Stimulated activated CD4-positive, alpha-beta T cell treated with anti-CD3 and anti-CD28 coated beads, Interleukin-1b, Interleukin-23, amount 100 ng/mL, for 4 hours (primary cell): ENCODE data around the gene BACE2.

ENCODE experiments used
- DNase-seq, 2 donors: peaks; one replicate each; pipeline ENCODE4 v3.0.0-alpha.2; 2020; ENCODE audit warnings: low read depth in 2 of 2

BACE2 gene

DNA sequence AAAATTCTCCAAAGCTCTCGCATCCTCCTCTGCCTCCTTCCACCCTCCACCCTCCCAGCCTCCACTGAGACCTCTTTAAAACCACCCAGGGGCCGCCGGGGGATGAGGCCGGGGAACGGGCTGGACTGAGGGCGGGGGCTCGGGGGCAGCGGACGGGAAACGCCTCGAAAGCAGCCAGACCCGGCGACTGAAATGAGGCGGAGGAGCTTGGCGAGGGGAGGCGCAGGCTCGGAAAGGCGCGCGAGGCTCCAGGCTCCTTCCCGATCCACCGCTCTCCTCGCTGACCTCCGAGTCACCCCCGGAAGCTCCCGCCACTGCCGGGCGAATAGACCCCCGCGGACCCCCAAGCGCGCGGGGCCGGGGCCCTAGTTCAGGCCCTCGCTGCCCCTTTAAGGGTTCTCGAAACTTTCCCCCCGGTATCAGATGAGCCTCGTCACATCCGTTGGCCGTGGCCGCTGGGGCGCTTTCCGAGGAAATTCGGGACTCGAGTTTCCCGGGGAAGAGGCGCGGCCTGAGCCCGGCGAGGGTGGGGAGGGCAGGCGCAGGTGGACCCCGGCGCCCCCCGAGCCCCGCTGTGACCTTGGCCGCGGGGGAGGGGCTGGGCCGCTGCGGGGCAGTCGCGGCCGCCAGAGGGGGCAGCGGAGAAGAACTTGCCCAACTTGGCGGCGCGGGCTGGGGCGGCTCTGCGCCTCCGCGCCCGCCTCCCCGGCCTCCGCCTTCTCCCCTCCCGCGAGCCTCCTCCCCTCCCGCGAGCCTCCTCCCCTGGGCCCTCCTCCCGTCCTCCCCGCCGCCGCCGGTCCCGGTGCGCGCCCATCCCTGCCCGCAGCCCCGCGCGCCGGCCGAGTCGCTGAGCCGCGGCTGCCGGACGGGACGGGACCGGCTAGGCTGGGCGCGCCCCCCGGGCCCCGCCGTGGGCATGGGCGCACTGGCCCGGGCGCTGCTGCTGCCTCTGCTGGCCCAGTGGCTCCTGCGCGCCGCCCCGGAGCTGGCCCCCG lies at the start of gene BACE2:
Gene BACE2 (plus strand): TSS at position 813 of the 995 bp plus-strand sequence. CDS start 104 bp downstream, at position 917.
- peak; percentile 2 to 35 for DNase-seq

DNA sequence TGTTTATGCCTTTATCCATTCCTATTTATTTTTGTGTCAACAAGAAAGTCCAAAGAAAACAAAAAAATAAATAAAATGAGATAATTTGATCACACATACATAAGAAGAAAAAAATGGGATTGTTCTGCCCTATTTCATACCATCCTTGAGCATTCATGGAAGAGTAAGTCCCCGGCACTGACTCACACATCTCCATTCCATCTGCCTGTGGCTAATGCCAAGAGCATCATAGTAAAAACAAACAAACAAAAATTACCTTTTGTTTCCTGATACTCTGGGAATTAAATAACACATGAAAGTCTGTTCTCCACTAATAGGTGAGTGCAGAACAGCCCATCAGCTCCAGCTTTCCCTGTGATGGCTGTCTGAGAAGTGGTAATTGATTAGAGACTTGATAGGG lies 48.1 kb upstream of the BACE2 start:
- no peak for DNase-seq

DNA sequence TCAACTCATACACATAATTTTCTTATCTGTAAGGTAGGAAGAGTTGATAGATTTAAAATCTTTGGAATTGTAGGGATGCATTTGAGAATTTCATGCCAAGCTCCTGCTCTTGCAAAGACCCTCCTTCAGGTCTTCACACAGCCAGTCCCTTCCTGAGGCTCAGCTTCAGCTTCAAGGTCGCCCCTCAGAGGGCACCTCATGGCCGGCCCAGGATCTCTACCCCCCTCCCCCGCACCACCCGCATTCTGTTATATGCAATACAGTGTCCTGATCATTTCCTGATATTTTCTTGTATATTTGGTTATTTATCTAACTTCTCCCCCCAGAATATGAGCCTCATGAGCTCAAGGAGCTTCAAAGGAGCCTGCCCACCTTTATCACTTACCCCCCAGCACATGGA lies 47.0 kb upstream of the BACE2 start:
- DNase-seq, result no peak

DNA sequence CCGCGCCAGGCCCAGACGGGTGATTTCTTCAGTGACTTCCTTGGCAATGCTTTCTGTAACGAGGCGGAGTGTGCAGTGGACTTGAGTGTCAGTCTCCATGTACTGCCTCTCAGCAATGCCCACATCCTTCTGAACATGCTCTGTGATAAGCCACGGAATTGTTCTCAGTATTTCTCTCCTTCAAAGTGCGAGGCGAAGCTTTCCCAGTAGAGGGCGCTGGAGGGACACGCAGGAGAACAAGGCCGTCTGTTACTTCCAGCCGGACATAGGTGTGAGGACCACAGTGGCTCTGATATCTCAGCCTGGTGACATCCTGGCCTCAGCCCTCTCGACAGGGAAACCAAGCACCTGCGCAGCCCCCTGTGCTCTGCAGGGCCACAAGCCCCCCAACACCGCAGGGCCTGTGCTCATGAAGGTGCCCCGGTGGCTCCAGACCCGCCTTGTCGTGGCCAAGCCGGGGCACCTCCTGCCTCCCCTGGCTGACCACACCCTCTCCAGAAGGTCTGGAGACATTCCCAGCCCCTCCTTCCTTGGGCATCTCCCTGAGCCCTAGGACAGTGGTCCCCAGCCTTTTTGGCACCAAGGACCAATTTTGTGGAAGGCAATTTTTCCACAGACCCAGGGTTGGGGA lies 46.1 kb upstream of the BACE2 start:
- peak; percentile 5 to 34 for DNase-seq

DNA sequence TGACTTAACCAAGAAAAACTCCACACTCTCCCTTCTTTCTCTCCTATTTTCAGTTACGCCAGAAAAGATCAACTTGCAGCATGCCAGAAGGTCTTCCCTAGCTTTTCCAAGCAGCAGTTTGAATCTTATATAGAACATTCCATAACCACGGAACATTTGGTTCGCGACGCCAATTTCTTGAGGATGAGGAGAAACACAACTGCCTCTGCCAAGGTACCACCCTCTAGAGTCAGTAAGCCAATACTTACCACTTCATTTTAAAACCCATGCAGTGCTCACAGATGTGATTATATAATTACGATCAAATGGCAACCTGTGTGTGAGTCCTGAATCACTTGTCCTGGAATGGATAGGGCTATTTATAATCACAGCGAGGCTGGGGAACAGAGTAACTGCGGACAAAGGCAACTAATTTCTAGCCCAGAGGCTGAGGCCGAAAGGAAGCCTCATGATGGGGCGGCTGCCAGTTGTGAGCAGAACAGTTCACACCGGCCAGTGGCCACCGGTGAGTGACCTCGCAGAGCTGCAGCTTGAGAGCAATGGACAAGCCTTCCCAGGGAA lies 43.2 kb upstream of the BACE2 start:
- DNase-seq, result no peak

DNA sequence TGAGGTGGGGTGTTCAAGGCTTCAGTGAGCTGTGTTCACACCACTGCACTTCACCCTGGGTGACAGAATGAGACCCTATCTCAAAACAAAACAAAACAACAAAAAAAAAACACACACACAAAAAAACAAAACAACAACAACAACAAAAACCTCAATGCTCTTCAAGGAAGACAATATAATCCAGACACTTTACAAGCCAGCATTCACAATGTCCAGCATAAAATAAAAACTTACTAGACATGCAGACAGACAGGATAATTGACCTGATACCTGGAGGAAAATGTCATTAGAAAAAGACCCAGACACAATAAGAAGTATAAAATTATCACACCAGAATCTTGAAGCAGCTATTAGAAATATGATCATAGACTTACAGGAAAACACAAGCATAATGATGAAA lies 39.0 kb upstream of the BACE2 start:
- no peak for DNase-seq

DNA sequence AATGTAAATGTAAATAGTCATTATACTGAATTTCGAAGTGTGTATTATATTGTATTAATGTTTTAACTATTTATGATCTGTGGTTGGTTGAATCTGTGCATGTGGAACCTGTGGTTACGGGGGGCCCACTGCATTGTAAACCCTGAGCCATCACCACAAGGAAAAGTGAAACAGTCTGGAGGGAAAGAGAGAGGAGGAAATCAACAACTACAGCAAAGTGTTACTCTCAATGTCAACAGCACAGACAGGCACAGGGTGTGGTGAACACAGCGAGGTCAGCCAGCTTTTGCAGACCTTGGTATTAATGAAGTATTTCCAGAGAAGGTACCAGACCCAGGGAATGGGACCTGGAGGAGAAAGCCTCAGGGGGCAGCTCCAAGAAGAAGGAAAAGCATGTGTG lies 37.1 kb upstream of the BACE2 start:
- no peak for DNase-seq

DNA sequence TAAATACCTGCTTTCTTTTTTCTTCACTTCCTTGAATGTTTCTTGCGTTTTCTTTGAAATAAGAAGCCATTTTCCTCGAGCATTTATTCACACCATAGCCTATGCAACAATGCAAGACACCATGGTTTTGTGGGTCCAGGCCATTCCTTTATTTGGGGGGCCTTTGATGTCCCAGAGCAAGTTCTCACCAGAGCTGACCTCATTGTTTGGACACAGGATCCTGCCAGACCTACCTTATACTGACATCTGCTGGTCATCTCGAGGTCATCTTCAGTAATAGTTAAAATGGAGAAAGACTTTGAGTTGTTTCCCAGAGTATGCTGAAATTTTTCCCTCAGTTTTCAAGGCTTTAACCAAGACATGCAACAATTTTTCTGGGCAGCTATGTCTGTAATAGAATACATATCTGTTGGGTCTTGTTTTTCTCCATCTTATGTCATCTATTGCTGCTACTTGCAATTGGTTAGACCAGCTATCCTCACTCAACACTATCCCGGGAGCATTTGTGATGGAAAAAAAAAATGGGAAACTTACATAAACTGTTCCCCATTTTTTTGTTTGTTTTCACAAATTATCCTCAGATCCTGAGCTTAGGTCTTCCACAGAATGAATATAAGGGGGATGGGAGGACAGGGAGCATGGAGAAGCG lies 34.0 kb upstream of the BACE2 start:
- DNase-seq, result no peak

DNA sequence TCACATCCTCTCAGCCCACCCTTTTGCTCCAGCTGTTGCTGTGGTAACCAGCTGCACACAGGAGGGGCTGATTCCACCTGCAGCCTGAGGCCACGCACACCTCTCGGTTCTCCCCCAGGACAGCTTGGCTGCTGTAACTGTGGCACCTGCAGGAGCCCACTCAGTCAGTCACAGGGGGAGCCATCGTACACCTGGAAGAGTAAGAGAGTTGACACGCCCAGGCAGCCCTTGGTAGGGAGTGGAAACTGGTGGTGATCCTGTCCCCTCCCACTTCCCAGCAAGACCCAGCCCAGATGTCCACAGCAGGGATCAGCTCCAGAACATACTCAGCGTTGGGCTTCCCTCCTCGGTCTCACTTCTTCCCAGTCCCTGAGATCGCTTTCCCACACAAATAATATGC lies 32.2 kb upstream of the BACE2 start:
- no peak for DNase-seq

DNA sequence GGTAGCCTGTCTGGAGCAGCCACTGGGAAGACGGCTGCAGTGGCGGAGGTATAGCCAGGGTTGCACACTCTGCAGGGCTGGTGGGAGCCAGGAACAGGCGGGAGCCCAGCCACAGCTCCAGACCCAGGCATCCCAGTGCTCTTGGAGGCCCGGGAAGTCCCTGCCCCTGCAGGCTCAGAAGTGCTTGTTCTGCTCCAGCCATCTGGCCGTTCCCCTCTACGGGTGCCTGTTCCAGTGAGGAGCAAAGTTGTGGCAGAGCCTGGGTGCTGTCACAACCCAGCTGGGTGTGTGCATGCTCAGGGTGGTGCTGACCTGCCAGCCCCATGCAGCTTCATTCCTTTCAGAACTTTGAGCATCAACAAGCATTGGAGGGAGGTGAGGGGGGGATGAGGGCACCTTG lies 31.7 kb upstream of the BACE2 start:
- DNase-seq, result no peak

DNA sequence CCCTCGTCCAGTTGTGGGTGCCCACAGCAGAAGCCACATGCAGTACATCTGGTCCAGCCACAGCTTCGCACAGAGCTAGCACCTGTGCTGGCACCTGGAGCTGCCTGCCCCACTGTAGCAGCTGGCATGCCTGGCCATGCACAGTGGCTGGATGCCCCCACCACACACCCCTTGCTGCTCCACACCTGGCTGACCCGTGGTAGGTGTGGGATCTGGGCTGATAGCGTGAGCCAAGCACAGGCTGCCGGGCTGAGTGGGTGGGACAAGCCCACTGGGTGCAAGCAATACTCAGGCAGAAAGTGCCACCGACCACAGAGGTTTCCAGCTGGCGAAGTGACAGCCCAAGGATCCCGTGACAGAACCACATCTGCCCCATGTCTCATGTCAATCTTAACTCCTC lies 30.6 kb upstream of the BACE2 start:
- DNase-seq, result no peak

DNA sequence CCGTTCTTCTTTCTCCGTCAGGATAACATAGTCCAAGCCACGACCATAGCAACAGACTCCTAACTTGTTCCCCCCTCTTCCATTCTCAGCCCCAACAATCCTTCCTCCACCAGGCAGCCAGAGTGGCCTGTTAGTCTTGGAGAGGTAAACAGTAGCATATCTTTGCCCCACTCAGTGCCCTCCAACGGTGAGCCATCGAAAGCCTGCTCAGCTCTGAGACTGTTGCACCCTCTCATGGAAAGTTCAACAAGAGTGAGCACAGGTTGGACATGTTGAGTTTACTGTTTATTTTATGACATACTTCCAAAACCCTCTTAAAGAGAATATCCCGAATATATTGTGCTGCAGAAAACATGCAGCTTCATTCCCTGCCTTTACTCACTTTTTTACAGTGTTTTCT lies 30.1 kb upstream of the BACE2 start:
- DNase-seq, result no peak

DNA sequence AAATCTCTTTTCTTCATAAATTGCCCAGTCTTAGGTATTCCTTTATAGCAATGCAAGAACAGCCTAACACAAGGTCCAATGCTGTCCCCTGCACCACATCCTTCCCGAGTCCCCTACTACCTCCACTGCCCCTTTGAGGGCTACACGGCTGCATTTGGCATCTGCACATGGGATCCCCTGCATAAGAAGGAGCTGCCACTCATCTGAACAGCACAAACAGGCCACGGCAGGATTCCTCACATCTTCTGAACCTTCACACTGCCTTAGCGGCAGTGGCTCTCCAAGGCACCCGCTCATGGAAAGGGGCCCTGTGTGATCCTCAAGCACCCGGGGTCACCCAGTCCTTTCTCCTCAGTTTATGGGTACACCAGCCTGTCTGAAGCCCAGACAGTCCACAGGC lies 29.2 kb upstream of the BACE2 start:
- DNase-seq, result no peak

DNA sequence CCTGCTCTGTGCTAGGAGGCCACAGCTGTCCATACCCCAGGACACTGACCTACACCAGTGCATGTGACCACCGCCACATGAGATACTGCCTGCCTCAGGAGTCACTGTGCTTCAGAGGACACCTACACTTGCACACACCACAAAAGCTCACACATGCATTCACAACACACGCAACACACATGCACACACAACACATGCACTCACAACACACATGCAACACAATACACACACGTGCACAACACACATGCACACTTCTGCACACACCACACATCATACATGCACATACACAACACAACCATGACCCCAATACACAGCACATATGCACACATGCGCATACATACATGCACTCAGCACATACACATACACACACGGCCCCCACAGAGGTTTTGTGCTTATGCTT lies 28.7 kb upstream of the BACE2 start:
- no peak for DNase-seq

DNA sequence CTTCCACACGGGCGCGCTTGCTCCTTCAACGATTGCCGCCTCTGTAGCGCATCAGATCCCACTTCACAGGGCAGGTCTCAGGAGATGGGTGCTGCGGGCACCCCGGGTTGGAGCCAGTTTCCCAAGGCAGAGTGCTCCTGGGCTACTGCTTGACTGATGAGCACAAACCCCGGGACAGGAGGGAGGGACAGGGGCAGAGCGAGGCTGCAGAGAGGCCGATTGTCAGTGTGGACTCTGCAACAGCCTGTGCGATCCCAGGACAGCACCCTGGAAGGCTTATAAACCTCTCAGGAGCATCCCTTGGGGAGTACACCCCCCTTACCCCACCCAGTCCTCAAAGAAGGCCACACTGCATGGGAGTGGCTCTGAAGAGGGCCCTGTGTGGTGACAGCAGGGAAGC lies 28.0 kb upstream of the BACE2 start:
- DNase-seq, result no peak

DNA sequence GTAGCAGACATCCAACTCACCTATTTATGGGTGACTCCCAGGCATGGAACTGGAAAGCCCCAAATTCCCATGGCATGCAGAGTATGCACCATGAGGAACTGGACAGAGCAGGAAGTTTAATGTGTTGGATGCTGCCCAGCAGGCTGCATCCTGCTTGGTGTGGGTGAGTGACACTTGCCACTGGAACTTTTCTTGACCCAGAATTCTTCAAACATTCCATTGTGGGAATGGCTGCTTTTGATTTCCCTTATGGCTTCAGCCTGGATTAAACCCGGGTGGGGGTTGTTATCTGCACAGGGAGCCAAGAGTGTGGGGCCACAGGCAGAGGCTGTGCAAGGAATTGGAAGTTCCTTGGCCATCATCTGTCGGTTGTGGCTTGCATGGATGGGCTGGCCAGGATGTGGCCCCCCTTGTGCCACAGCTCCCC lies 26.9 kb upstream of the BACE2 start:
- no peak for DNase-seq

DNA sequence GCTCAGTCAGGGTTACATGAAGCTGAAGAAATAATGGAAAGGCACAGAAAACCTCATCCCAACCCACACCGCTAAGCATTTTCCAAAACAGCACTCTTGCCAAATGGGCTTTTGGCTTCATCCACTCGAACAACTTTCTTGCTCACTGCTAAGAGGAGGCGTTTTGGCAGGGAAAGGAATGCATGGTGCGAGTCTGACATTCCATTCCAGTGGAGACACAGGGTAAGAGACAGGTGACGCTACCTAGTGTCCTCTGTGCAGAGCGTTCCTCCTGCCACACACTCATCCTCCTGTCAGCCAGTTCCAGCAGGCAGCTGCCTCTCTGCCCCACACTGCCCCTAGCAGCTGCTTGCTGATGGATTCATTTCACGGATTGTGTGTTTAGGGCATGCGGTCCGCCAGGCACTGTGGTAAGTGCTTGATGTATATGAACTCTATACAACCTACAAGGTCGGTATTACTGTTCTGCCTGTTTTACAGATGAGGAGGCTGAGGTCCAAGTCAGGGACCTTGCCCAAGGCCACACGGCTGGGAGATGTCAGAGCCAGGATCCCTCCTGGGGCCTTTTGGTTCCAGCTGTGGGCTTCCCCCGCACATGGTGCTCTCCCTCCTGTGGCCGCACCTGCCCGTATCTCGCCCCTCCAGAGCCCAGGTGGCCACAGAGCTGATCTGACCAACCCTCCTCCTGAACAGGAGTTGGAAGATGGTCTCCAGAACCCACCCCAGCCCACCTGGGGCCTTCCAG lies 25.7 kb upstream of the BACE2 start:
- DNase-seq, result no peak

DNA sequence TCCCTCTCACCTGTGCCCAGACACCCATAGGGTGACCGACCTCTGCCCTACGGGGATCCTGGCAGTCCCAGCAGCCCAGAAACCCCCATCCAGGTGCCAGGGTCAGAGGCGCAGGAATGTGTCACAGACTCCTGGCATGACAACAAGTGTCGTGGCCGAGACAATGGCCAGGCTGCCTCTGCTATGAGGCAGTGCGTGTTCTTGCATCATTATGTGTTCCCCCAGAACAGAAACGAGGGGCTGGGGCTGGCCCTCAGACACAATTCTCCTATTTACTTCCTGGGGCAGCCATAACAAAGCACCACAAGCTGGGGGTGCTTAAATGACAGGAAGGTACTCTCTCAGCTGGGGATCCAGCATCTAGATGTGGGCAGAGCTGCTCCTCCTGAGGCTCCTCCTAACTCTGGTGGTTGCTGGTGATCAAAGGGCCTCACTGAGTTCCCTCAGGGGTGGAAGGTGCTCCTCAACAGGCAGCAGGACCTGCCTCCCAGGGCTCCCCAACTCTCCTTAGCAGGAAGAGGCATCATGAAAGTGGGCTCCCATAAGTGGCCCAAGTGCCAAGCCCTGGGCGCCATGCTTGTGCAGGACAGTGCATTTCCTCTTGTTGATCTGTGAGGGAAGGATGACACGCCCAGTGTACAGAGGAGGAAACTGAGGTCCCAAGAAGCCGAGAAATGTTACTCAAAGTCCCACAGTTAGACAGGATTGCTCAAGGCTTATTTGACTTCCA lies 24.2 kb upstream of the BACE2 start:
- DNase-seq, result no peak

DNA sequence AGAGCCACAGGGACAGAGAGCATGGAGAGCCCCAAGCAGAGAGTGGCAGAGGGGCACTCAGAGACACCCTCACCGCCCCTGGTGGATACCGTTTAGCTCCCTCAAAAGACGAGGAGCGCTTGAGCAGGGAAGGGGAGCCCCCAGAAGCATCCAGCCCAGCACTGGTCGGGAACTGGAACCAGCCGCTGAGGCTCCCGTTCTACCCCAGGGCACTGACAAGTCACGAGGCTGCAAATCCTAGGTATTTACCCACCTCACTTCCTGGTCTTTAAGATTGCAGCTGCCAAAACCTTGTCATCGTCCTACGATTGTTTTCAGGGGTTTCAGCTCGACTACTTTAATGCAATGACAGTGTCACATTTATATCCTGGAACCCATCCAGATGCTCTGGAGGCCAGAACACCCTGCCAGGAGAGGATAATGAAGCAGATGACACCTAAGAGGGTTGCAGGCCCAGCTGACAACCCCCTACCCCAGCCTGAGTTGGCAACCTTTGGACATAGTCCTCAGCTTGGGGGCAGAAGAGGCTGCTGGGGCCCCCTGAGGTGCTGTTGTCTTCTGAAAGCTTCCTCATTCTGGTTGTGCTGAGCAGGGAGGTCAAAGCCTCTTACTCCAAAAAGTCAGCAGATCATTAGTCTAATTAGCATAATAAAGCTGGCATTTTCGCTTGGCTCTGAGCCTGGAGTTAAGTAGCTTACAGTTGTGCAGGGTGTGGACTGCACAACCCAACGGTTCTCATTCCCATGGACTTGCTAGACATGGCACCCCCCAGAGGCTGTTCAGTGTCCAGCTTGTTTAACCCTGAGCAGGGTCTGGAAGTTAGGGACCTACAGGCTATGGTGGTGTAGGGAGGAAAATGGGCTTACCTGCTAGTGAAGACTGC lies 20.6 kb upstream of the BACE2 start:
- DNase-seq, result no peak

DNA sequence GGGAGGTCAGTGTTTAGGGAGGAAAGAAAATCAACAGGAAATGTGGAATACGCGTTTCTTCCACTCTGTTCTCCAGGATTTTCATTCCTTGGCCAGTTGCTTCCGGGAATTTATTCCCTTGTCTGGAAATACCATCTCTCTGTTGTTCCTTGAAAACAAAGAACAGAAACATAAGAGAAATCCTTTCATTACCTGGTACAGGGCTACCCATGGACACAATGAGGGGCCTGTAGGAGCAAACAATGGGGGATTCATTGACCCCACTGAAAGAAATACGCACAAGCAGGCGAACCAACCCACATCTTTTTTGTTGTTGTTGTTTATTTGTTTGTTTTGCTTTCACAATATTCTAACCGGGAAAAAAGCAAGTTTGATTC lies 20.0 kb upstream of the BACE2 start:
- DNase-seq, result no peak
